ENCODE measurements around the gene LTN1.
"Not testable (repeated sequence)": the region's sequence is repeated elsewhere in the genome, so short reads cannot be mapped to it uniquely, and the experiment has no call there.

Gene LTN1

DNA sequence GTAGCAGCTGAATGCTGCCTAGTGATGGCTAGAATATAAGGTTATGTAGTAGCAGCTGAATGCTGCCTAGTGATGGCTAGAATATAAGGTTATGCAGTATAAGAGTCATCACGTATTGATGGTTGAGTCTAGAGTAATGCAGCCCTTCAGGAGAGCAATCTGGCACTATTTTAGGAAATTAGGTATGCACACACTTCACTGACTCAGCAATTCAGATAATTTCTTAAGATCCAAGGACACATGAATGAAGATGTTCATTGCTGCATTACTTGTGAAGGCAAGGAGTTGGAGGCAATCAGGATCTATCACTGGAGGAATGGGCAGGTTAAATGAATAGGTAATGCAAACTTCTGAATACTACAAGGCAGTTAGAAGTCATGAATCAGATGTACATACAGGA lies 13.6 kb downstream of the LTN1 start:
- DNase-seq, result no peak

DNA sequence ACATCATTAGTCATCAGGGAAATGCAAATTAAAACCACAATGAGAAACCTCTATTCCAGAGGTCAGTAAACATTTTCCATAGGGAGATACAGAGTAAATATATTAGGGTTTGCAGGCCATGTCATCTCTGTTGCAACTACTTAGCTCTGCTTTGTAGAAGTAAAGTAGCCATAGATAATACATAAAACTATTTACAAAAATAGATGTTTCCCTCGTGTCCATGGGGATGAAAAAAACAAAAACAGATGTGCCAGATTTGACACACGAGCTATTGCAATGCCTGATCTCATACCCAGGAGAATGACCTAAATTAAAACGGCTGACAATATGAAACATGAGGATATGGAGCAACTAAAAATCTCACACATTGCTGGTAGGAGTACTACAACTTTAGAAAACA lies 17.3 kb downstream of the LTN1 start:
- DNase-seq, result no peak

DNA sequence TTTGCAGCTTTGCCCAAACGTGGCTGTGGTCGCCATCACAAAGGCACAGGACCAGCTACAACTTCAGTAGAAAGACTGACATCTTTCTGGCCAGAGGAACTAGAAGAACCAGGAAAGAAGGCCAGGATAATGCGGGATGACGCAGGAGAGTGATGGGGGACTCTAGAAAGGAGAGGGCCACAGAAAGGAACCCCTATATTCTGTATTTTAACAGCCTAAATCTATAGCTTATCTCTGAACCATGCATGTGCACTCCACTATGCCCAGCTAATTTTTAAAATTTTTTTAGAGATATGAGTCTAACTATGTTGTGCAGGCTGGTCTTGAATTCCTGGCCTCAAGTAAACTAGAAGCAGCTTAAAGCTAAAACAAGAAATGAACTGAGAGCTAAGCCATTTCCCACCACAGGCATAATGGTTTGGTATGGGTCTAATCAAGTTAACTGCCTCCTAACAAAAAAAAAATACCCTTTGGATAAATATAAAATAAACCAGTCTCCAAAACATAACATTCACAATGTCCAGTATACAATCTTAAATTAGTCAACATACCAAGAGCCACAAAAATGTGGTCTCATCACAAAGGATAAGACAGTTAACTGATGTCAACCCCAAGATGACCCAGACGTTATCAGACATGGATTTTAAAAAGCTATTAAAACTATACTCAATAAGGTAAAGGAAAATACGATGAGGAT lies 18.0 kb downstream of the LTN1 start:
- no peak for DNase-seq

DNA sequence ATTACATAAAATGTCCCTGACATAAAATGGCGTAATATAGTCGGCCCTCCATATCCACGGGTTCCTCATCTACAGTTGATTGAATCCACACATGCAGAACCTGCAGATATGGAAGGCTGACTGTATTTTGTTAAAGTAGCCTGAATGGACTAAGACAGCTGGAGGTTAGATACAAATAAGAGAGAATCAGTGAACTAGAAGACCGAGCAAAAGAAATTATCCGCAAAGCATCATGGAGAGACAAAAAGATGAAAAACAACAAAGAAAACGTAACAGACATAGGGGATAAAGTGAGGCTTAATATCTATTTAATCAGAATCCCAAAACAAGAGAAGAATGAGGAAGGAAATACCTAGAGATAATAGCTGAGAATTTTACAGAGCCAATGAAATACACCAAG lies 20.3 kb downstream of the LTN1 start:
- DNase-seq, result no peak

DNA sequence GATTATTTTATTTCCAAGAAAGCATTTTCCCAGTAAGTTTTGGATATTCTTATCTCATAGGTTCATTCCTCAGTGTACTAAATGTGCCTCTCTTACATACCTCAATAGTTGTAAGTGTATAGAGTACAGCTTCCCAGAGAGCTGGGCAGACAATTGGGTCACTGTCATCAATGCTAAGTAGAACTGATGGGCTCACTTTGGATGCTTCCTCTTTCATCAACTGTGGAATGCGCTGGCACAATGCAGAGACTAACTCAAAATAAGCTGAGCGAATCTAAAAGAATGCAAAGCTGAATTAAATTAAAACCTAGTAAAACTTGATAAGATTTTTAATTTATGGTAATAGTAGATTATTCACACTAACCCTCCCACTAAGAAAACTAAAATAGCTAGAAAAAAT lies 21.5 kb downstream of the LTN1 start:
- DNase-seq, result no peak

DNA sequence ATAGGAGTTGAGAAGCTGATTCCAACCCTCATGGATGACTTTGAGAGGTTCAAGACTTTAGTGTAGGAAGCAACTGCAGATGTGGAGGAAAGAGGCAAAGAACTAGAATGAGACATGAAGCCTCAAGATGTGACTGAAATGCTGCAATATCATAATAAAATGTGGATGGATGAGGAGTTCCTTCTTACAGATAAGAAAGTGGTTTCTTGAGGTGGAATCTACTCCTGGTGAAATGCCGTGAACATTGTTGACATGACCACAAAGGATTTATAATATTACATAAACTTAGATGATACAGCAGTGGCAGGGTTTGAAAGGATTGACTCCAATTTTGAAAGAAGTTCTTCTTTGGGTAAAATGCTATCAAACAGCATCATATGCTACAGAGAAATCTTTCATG lies 28.8 kb downstream of the LTN1 start:
- no peak for DNase-seq

DNA sequence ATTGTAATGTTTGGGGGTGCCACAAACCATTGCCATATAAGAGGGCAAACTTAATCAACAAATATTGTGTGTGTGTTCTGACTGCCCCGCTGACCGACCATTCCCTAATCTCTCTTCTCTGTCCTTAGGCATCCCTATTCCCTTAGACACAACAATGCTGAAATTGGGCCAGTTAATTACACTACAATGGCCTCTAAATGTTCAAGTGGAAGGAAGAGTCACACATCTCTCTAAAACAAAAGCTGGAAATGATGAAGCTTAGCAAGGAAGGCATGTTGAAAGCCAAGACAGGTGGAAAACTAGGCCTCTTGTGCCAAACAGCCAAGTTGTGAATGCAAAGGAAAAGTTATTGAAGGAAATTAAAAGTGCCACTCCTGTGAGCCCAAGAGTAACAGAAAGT lies 30.2 kb downstream of the LTN1 start:
- no peak for DNase-seq

DNA sequence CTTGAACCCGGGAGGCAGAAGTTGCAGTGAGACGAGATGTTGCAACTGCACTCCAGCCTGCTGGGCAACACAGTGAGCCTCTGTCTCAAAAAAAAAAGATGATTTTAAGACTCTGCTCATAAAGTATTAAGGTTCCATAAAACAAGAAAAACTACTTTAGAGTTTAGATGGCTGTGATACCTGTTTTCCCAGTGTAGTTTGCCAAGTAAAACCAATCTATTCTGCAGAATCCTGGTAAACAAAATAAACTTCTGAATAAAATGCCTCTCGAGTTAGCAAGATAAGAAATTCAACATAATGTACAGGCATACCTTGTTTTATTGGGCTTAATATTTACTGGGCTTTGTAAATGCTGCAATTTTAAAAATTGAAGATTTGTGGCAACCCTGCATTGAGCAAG lies 30.8 kb downstream of the LTN1 start:
- no peak for DNase-seq

DNA sequence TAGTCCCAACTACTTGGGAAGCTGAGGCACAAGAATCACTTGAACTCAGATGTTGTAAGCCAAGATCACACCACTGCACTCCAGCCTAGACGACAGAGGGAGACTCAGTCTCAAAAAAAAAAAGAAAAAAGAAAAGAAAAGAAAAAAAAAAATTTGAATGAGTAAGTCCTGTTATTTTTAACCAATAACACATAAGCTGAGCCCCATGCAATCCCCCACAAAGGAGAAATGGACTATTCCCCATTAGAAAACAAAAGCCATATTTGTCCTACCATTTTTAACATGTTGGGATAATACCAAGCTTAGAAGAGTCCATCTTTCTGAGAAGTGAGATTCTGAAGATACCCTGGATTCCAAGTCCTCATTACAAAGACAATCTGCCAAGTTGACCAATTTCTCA lies 32.4 kb downstream of the LTN1 start:
- no peak for DNase-seq

DNA sequence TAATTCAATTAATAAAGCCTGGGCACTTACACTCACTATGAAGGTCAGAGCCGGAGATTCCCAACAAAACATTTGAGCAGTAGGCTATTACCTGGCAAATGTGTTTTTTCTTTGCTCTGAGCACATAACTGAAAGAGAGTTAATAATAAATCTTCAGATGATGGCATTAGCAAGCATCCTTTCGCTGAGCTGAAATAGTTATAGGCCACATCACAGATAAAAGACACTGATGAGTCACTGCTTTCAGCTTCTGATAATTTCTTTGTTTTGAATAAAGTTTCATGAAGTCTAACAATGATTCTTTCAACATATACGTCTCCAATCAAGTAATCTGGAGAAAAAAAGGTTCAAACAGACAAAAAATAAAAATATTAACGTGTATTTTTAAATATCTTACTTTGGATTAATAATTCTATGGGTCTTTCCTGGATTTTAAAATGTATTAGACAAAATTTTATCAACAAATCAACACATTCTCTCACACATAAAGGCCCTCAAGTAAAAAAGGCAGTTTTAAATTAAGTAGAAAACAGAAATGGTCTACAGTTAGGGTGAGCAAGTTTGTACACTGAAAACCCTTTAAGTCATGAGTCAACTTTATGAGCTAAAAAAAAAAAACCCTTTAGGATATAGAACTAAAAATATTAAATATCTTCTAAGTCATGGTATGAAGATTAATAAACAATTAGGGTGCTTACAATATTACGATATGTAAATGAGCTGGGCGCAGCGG lies 33.1 kb downstream of the LTN1 start:
- peak; percentile 10 for DNase-seq

DNA sequence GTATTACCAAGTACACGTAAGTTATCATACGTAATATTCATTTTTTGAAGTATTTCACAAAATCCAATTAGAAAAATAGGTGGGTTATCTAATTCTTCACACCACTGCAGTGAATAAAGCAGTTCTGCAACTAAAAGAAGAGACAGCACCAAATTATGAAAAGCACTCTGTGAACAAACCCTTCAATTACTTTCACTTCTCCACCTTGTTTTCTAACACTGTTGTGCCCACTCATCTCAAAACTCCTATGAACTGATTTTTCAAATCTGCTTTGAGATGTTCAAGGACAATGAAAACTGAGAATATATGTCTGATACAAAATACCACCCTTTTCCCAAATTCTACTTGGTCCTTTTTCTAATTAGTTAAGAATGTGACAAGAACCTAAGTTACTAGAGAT lies 39.4 kb downstream of the LTN1 start:
- no peak for DNase-seq

DNA sequence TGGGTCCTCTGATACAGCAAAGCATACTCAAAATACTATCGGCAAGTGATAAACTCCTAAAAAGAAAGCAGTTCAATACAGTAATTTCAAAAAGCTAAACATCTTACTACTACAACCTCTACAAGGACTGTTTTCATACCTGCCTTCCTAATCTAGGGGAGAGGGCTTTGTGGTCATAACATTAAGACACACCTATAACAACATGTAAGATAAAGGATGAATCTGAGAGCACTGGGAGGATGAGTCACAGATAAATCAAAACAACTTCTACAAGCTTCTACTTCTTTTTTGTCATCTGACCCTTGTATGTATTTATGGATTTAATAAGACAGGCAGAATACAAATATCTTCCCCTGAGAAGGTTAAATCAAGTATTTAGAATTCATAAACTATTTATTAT lies 40.0 kb downstream of the LTN1 start:
- DNase-seq, result no peak

DNA sequence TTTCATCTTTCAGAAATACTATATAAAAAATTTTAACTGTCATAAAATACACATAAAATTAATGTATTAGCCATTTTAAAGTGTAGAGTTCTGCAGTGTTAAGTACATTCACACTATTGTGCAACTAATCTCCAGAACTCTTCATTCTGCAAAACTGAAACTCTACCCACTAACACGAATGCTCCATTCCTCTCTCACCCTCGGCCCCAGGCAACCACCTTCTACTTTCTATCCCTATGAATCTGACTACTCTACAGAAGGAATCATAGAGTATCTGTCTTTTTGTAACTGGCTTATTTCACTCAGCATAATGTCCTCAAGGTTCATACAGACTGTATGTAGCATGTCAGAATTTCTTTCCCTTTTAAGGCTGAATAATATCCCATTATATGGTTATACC lies 43.4 kb downstream of the LTN1 start:
- DNase-seq, result no peak

DNA sequence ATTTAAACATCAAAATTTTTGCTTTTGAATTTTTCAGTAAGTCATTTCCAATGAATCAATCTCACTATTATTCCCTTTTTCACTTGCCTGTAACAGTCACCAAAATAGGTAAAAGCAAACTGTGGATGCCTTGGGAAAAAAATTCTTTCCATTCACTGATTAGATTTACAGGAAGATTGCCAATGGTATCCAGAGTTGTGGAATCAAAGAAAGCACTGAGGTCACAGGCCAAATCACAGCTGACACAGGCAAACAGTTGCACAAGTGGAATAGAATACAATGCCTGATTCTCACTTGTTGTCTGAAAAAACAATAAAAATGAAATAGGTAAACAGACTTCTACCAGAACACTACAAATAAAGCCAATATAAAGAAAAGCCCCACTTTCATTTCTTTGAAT lies 48.4 kb downstream of the LTN1 start:
- no peak for DNase-seq

DNA sequence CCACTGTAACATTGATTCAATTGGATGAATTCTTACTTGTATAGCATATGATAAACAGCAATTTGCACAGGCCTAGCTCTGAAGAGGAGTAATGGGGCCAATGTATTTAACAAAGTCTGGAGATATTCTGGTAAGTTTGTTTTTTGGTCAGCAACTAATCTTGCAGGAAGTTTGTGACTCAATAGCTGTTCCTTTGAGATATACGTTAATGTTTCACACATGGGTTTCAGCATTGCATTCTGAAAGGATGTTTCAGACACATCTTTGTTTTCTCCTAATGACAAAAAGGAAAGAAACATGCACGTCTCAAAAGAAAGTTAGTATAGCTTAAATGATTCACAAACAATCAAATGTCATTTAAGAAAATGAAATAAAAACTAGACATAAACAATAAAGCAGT lies 49.0 kb downstream of the LTN1 start:
- no peak for DNase-seq

DNA sequence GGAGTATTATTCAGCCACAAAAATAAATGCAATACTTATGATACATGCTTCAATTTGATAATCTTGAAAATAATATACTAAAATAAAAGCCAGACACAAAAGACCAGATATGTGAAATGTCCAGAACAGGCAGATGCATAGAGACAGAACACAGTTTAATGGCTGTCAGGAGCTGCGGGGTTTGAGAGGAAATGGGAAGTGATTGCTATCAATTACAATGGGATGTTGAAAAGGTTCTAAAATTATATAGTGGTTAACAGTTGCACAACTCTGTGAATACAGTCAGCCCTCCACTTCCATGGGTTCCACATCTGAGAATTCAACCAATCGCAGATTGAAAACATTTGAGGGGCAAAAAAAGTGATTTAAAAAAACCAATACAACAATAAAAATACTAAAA lies 54.0 kb downstream of the LTN1 start:
- DNase-seq, result peak; percentile 19

DNA sequence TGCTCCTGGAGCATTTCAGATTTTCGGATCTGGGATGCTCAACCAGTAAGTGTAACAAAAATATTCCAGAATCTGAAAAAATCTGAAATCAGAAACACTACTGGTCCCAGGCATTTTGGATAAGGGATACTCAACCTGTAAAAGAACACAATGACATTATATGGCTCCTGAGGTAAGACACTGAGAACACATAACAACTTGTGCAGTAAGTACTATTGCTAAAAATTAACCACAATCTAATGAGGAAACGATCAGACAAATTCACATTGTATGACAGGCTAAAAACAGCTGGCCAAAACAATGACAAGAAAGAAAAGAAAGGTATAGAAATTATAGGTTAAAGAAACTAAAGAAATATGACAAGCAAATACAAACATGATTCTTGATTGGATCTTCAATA lies 54.9 kb downstream of the LTN1 start:
- DNase-seq, result peak; percentile 8

DNA sequence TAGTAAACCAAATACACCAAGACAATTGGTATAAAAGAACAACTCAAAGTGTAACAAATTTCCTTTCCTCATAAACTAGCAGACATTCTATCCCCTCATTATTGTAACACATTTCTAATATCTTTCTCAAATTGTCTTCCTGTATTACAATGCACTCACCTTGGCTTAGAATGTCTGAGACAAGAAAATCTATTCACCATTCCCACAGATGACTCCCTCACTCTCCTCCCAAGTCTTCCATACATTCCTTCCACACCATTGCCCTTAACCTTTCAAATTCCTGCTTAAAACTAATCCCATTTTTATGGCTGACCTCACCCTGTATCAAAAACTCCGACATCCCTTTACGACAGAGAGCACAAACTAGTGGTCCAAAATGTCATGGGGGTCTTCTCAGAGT lies 56.0 kb downstream of the LTN1 start:
- no peak for DNase-seq

DNA sequence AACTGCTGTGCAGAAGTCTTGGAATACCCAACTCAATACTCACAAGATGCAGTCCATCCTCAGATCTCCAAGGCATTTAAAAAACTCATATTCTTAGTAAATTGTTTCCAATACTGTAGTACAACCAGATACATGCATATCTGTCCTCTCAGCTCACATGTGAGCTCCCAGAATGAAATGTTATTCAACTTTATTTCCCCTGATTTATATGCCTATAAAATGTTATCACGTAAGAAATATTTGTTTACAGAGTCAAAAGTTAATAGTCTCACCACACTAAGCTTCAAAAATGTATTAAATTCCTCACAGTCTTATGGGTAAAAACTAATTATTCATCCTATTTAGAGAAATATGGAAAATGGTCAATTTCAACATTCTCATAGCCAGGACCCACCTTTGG lies 56.6 kb downstream of the LTN1 start:
- DNase-seq, result no peak

DNA sequence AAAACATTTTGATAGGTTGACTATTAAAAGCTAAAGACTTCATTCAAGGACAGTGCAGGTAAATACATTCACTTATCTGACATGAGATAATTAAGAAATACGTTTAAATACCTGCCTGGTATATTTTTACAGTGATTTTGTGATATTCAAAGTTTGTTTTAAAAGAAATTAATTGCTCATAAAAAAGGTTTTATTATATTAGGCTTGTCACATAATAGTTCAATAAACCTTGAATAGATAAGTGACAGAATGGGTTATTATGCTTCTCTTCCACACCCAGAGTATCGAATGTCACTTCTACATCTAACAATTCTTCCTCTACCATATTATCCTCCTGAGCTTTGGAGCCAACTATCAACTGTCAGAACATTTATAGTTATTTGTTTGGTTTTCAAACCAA lies 60.0 kb downstream of the LTN1 start:
- DNase-seq, result no peak

DNA sequence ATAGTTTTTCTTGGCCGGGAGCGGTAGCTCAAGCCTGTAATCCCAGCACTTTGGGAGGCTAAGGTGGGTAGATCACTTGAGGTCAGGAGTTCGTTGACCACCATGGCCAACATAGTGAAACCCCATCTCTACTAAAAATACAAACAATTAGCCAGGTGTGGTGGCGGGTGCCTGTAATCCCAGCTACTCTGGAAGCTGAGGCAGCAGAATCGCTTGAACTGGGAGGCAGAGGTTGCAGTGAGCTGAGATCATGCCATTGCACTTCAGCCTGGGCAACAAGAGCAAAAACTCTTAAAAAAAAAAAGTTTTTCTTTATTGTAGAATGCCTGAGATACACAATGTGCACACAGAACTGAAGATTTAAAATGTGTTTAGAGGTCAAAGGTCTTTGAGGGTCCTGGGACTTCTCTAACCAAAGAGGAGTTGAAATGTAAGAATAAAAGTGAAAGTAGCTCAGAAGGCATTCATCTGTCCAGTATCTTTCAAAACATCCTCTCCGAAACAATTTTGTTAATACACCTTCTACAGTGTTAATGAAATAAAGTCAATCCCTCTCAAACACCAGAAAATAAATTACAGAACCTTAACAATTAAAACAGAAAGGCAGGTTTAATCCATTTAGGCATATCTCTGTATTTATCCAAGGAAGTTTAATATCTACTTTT lies 60.8 kb downstream of the LTN1 start:
- DNase-seq, result not testable (repeated sequence)

DNA sequence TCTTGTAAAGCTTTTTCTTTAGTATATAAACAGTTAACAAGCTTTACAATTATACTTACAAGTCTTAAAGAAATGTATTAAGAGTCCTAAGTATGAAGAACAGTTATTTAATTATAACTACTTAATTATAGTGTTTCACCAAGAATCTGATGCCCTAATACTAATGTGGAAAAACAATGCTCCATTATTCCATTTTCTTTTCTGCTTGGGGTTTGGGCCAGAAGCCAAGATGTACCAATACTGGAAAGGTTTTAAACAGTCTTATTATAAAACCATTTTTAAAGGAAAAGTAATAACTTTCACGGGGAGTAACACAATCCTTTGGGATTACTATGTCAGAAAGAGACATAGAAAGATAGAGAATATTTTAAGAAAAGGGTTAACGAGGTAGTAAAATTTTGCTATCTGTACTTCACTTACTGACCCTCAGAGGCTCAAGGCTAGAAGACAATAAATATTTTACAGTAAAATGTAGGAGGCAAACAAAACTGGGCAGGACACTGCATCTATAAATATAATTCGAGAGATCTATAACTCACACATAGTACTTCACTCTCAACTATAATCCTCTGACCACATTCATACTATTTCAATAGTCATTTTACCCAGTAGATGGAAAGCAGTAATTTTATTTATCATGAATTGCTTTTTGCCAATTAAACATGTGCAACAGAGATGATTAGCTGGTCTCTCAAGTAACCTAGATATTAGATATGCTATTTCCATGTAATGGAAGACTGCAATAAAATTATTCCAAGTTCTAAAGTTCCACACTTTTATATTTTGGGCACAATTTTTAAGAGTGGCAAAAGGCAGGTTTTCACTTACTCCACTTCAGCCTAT lies 63.9 kb downstream of the LTN1 start:
- peak; percentile 39 for DNase-seq

DNA sequence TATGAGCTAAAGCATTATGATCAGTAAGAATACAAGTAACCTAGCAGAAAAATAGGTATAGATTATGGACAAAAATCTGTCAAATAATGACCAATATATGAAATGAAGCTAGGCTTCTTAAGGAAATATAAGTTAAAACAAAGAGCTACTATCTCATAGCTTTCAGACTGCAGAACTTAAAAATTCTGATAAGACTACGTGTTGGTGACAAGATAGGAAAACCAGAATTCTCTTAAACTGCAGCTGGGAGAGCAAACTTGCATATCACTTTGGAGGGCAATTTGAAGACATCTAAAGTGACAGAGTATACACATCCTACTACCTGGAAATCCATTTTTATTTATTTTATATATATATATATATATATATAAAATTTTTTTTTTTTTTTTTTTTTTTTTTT lies 65.5 kb downstream of the LTN1 start:
- peak; percentile 77 for DNase-seq

All from hematopoietic multipotent progenitor cell treated with erythropoietin and hydrocortisone succinate and interleukin-3 and kit ligand, for 6 days (in vitro differentiated cells).